NAMALWA (cell line): Measurements from ENCODE around the gene ACBD6.
A peak's percentile ranks its signal among the peaks of the same experiment; 100 is the strongest.
"Not testable (repeated sequence)": the region's sequence is repeated elsewhere in the genome, so short reads cannot be mapped to it uniquely, and the experiment has no call there.

ENCODE experiments used
- DNase-seq: peaks from one replicate; pipeline ENCODE4 v3.0.0-alpha.2; 2015; ENCODE audit warnings: low spot score

The ACBD6 gene

GRCh38 chr1:180502361-180503279 is at the start of gene ACBD6:
ACBD6 (minus strand) TSS chr1:180502577; CDS start chr1:180502266, 311 bp downstream.
- peak; percentile 97 for DNase-seq

DNA sequence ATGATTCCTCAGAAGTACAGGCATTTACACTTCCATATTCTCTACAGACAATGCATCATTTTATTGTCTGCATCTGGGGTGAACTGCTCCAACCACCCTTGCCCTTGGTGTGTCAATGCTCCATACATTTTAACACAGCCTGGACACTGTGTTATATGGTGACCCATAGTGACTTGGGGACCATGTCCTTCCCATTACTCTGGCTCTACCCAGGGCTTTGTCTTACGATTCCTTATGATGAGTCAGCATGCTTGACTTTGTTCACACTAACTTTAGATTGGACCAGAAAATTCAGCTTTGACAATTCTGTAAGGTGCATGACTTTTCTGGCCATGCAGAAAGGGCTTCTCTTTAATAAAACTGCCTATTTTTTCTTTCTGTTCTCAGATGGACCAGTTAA is 49.6 kb upstream of the ACBD6 start:
- DNase-seq, result no peak

- no peak for DNase-seq
Observed at GRCh38 chr1:180550241-180550640, 47.9 kb upstream of the ACBD6 start.

GRCh38 chr1:180549770-180550169 is 47.4 kb upstream of the ACBD6 start:
- not testable (repeated sequence) for DNase-seq

- DNase-seq, result no peak
Observed at GRCh38 chr1:180548686-180549317, 46.4 kb upstream of the ACBD6 start.

DNA sequence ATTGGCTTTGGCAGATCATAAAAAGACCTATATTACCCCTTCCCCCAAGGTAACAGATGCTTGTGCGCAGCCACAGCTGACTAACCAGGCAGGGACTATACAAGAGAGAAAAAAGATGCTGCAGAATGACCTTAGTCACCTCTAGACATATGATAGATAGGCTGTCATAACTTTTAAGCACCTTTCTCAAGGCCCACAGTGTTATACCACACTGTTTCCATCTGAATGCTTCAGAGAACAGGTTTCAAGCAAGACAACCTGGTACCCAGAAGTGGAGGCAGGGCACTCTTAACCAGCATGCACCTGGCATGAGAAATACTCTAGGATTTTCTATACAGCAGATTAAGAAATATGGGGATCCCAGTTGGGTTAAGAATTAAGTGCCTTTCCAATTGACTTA is 43.6 kb upstream of the ACBD6 start:
- no peak for DNase-seq

GRCh38 chr1:180544050-180544449 is 41.7 kb upstream of the ACBD6 start:
- DNase-seq, result no peak

DNA sequence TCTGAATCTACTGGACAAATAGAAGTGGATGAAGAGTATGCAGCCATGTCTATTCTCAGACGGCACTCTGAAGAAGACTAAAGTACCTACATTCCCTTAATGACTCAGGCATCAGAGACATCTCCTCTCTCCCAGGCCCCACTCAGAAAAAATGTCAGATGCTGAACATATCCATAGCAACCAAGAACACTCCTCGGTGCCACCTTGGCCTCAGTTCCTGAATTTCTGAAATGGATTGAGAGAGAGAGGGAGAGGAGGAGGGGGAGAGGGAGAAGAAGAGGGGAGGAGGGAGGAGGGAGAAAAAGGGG is 40.4 kb upstream of the ACBD6 start:
- no peak for DNase-seq

DNA sequence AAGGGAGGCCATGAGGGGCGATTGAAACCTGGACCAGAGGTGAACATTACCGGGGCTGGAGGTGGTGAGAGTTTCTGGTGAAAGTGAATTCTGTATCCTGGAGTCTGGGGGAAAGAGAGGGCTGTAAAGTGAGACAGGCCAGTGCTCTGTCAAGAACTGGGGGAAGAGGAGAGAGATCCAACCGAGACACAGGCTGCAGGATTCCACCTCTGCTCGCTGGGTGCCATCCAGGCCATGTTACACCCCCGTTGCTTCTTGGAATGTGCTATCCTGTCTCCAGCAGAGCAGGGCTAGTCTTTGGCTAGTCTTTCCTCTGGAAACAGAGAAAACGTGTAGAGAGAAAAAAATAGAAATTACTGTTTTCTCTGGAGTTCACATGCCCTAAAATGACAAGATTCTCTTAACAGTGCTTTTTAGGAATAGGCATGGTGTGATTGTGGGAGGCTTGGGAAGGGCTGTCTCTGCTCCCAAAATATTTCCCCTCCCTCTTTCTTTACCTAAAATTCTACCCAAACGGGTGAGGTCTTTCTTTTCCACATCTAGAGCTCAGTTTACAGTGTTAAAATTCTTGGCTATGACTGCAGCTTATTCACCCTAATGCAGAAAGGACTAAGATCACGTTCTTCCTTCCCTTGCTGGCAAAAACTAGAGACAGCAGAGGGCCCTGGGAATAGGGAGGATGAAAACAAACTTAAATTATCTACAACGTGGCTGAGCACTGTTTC is 39.9 kb upstream of the ACBD6 start:
- no peak for DNase-seq

DNA sequence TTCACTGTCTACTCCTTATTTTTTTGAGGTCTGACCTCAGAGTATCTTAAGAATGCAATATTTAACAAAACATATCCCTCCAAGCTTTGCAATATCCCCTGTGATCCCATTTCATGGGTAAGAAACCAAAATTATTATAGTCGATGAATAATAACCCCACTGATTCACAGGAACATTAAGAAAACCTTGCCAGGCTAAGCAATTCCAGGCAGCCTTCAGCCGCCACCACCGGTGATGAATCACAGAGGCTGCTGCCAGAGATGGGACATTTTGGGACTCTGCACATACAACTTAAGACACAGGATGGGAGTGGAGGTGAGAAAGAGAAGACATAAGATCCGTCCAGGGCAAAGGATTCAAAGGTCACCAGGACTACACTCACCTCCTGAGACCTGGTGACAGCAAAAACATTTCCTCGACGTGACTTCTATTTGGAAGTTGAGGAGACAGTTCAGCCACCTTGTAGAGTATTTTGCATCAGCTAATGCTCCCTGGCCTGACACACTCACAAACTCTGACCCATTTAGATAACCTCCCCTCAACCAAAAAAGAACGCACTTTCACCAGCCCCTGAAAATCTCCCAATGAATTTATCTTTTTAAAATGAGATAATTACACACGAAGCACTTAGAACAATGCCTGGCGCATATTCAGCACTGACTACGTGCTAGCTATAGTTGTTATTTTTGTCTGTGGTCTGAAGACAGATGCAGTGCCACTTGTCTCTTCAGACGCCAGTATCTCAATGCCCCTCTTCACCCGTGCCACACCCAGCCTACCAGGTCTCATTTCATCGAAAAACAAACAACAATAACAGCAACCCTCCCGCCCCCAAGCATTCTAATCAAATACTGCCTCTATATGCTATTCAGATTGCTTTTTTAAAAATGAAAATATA is 38.6 kb upstream of the ACBD6 start:
- no peak for DNase-seq

DNA sequence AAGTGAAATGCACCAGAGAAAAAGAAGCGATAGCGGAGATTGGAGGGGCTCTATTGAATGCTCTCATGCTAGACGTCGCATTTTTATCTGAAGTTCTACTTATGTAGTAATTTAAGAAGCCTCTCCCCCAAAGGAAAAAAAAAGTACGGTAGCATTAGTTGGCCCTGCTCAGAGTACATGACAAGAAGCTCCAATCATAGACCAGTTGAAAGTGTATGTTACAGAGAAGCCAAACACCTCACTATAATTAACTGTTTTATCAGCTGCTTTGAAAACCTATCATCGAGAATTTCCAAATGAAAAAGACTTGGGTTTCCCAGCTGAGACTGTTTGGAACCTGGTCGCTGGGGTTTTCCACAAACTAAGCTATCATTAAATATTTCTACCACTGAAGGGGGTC is 36.8 kb upstream of the ACBD6 start:
- DNase-seq, result no peak

- no peak for DNase-seq
Observed at GRCh38 chr1:180536821-180537372, 34.5 kb upstream of the ACBD6 start.

DNA sequence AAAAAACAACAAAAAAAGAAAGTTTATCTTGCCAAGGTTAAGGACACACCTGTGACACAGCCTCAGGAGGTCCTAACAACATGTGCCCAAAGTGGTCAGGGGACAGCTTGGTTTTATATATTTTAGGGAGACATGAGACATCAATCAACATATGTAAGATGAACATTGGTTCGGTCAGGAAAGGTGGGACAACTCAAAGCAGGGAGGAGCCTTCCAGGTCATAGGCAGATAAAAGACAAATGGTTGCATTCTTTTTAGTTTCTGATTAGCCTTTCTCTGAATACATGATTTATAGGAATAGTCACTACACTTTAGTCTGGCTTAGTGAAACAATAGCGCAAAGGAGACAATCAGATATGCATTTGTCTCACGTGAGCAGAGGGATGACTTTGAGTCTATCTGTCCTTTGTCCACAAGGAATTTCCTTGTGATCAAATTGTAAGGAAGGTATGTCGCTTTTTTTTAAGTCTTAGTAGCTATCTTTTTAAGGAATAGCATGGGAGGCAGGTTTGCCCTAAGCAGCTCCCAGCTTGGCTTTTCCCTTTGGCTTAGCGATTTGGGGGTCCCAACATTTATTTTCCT is 33.1 kb upstream of the ACBD6 start:
- DNase-seq, result no peak

DNA sequence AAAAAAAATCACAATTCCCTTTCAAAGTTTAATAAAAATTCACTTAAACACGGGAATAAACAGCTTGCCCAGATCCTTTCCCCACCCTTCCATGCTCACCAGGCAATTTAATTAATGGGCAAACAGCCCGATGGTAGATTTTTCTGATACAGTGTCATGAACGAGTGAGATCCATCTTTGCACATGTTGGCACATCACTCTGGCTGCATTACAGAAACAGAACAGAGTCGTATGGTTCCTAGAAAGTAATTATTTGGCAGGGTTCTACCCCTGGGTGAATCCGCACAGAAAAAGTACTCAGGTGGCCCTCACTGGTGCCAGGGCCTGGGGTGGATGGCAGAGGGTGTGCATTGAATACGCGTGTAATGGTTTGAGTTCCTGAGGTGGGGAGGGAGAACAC is 31.8 kb upstream of the ACBD6 start:
- DNase-seq, result no peak

DNA sequence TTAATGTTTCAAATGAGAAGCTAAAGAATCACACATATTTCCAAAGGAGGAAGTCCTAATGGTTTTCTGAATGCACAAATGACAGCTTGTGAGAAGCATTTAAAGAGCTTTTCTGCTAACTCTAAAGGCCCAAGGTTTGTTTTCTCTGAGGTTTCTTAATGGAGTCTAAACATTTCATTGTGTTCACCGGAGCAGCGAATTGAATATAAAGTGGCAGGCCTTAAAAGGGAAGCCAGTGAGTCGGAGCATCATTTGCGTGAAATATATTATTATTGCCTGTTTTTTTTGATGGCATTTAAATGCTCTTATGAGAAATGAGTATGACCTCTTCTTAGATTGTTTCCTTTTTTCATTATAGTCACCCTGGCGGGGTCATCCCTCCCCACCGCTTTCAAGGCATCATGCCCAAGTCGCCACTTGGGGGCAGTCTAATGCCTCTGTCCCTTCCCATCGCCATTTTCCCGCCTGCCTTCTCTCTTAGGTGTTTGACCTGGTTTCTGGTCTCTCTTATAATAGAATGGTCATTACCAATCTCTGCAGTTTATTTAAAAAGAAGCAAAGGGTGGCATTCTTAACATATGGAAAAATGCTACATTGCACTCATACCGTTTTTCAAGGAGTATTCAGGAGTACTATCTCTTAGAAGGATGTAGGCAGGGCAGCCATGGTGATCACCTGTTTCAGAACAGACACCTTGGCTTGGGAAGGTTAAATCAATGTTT is 31.1 kb upstream of the ACBD6 start:
- DNase-seq, result peak; percentile 88

DNA sequence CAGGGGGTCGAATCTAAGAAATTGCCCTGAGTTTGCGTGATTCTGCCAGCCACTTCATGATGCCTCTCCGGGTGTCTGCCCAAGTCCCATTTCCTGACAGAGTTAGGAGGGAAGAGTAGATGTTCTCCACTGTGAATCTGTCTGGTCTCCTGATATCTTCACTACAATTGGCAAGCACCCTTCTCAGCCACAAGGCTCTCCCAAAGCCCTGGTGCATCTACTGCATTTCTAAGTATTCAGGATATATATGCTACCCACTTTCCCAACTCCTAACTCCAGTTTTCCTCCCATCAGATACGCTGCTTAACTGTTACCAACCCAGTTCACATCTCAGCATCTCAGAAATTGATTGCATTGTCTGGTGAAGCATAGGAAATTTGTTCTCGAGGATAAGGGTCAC is 30.5 kb upstream of the ACBD6 start:
- DNase-seq, result no peak

- no peak for DNase-seq
Observed at GRCh38 chr1:180530501-180530900, 28.1 kb upstream of the ACBD6 start.

DNA sequence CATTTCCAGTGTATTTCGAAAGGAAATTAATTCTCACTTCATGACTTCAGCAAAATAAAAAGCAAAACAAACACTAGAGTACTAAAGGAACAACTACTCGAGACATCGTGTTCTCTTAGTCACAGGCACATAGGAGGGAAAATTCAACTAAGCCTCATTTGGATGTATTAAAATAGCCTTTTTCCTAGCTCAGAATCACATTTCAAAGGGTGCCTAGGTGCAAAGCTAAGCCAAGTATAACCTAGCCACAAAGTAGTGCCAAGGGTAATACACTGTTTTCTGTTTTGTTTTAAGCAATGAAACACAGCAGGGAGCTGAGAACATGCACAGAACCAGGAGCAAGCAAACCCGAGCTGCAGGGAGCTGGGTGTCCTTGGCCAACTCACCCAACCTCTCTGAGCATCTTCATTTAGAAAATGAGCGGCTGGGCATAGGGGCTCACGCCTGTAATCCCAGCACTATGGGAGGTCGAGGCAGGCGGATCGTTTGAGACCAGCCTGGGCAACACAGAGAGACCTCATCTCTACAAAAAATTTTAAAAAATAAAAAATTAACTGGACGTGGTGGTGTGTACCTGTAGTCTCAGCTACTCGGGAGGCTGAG is 26.6 kb upstream of the ACBD6 start:
- no peak for DNase-seq

DNA sequence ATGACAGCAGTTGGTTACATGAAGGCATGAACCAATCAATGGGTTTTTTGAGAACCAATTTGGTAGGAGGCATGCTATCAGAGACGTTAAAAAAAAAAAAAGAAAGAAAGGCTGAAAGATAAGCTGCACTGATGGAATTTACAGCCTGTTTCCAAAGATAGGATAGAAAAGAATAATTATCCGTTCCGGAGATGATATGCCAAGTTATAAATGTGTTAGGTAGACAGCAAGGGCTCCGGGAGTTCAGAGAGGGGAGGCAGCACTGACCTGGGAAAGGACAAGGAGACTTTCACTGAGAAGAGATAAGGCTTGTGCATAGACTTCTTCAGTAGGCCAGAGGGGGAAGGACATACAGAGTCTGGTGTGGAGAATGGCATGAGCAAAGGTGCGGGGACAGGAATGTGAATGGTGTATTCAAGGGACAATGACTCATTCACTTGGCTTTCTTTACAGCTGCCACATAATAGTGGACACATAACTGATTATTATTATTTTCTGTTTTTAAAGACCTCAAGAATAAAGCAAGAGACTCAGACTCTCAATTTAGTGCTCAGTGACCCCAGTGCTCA is 24.8 kb upstream of the ACBD6 start:
- no peak for DNase-seq

DNA sequence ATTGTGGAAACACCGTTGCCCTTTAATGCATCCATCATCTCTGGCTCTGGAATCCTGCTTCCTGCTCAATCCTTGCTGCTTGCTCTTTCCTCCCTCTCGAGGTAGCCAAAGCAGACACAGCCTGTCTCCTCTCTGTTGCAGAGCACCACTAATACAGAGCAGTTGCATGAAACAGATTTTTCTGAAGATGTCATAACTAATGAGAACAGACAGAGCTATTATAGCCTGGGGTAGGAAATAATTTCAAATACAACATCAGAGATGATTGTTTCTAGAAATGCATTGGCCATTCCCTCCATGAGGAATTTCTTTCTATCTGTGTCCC is 23.3 kb upstream of the ACBD6 start:
- no peak for DNase-seq
